ENCODE measurements around the gene THSD7A. TPM values are rescaled to one million over a fixed set of nuclear protein-coding genes. Genes with fewer than 3 reads are reported as not detected.
"Not testable (repeated sequence)": the region's sequence is repeated elsewhere in the genome, so short reads cannot be mapped to it uniquely, and the experiment has no call there.

The THSD7A gene
- polyA plus RNA-seq, 6 donors from 2014 or later, result not detected

GRCh38 chr7:11539853-11540252 lies 292.1 kb downstream of the THSD7A start:
- Mint-ChIP-seq H3K27me3 (no peaks in the 10 kb centered on the region), H3K9me3 (peaks cover 0 to 4% (median 0%) of the 10 kb centered on the region in 7 donors), H3K27ac (no peak overlapping the region), H3K4me3 (no peak overlapping the region), H3K4me1 (peaks cover 0 to 3% (median 0%) of the 10 kb centered on the region in 3 donors), H3K36me3 (no peaks in the 10 kb centered on the region)
- DNase-seq (no peak), ATAC-seq (ENCODE audit: low read depth in 2 of 2) (no peak)

- no peaks in the 10 kb centered on the region for H3K27me3 Mint-ChIP-seq
- DNase-seq (no peak), ATAC-seq (ENCODE audit: low read depth in 2 of 2) (no peak)
- H3K27ac Mint-ChIP-seq, result no peak overlapping the region
- H3K4me3 Mint-ChIP-seq, result no peak overlapping the region
- peaks cover 0 to 3% (median 0%) of the 10 kb centered on the region in 3 donors for H3K4me1 Mint-ChIP-seq
- no peaks in the 10 kb centered on the region for H3K36me3 Mint-ChIP-seq
- H3K9me3 Mint-ChIP-seq, result peaks cover 0 to 4% (median 0%) of the 10 kb centered on the region in 7 donors
Observed at GRCh38 chr7:11538751-11539299, 293.2 kb downstream of the THSD7A start.

GRCh38 chr7:11533229-11533820 lies 298.7 kb downstream of the THSD7A start:
- peaks cover 0 to 4% (median 0%) of the 10 kb centered on the region in 7 donors for H3K9me3 Mint-ChIP-seq
- H3K4me1 Mint-ChIP-seq, result no peaks in the 10 kb centered on the region
- H3K27ac Mint-ChIP-seq, result no peak overlapping the region
- H3K27me3 Mint-ChIP-seq, result no peaks in the 10 kb centered on the region
- no peak overlapping the region for H3K4me3 Mint-ChIP-seq
- H3K36me3 Mint-ChIP-seq, result no peaks in the 10 kb centered on the region
- DNase-seq, result no peak
- no peak for ATAC-seq (ENCODE audit: low read depth in 2 of 2)

DNA sequence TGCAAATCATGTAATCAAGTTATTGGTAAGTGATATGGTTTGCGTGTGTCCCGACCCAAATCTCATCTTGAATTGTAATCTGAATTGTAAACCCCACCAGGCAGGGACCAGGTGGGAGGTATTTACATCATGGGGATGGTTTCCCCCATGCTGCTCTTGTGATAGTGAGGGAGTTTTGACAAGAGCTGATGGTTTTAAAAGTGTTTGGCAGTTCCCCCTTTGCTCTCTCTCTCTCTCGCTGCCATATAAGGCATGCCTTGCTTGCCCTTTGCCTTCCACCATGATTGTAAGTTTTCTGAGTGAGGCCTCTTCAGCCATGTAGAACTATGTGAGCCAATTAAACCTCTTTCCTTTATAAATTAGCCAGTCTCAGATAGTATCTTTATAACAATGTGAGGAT lies 302.6 kb downstream of the THSD7A start:
- Mint-ChIP-seq H3K27me3 (no peaks in the 10 kb centered on the region), H3K9me3 (peaks cover 0 to 2% (median 0%) of the 10 kb centered on the region in 7 donors), H3K36me3 (no peaks in the 10 kb centered on the region), H3K4me1 (no peaks in the 10 kb centered on the region), H3K27ac (no peak overlapping the region), H3K4me3 (no peak overlapping the region)
- DNase-seq (no peak), ATAC-seq (ENCODE audit: low read depth in 2 of 2) (no peak)

DNA sequence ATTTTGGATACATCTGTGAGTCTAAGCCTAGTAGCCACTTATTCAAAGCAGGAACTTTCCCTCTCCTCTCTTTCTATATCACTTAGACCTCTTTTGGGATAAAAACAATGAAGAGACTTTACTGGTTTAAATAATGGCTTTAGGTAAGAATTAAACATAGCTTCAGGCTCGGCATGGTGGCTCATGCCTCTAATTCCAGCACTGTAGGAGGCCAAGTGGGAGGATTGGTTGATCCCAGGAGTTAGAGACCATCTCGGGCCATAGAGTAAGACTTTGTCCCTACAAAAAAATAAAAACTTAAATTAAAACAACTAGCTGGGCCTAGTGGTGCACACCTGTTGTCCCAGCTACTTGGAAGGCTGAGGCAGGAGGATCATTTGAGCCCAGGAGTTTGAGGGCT lies 304.3 kb downstream of the THSD7A start:
- no peaks in the 10 kb centered on the region for H3K27me3 Mint-ChIP-seq
- ATAC-seq (ENCODE audit: low read depth in 2 of 2), result no peak
- DNase-seq, result no peak
- no peak overlapping the region for H3K27ac Mint-ChIP-seq
- peaks cover 0 to 2% (median 0%) of the 10 kb centered on the region in 7 donors for H3K9me3 Mint-ChIP-seq
- no peaks in the 10 kb centered on the region for H3K36me3 Mint-ChIP-seq
- H3K4me3 Mint-ChIP-seq, result no peak overlapping the region
- H3K4me1 Mint-ChIP-seq, result no peaks in the 10 kb centered on the region

DNA sequence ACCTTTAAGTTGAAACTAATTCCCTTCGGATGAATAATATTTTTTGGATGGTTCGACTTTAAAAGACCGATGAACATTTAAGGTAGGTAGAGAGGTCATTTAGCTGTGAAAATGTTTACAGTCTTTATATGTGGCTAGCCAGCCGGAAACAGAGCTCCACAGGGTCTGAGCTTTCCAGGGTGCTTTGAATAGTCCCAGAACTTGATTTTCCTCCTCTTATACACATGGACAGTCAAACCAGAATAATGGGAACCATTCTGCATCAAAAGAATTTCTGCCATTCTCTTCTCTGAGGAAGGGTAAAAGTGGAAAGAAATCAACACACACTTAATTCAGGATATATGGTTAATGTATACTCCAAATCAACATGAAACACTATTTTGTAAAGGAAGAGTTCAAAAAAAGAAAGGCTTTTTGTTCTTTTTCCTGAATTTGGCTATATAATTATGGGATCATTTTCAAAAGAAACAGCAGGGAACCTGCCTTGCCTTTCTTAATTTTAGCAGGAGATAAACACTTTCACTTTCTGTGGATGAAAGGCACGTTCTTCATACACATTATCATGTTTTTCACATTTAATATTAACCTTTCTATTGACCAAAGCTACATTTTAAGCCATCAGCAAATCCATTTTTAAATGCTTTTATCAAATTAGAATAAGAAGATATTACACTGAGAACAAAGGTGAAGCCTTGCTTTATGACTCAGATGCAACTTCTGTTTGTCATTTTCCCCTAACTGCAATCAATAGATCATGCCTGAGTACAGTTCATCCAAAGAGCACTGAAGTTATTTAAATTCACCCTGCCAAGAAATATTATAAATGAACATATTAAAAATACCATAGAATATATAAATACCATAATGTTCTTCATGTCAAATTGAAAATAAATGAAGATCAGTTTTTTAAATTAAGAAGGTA lies 307.3 kb downstream of the THSD7A start:
- Mint-ChIP-seq H3K27ac (no peak overlapping the region), H3K4me3 (no peak overlapping the region), H3K27me3 (no peaks in the 10 kb centered on the region), H3K9me3 (no peaks in the 10 kb centered on the region), H3K36me3 (no peaks in the 10 kb centered on the region), H3K4me1 (no peaks in the 10 kb centered on the region)
- no peak for ATAC-seq (ENCODE audit: low read depth in 2 of 2)
- no peak for DNase-seq

- not testable (repeated sequence) for H3K4me3 Mint-ChIP-seq; DNase-seq; H3K4me1 Mint-ChIP-seq; H3K27me3 Mint-ChIP-seq; H3K9me3 Mint-ChIP-seq; ATAC-seq (ENCODE audit: low read depth in 2 of 2); H3K27ac Mint-ChIP-seq; H3K36me3 Mint-ChIP-seq
Observed at GRCh38 chr7:11521964-11522499, 310.0 kb downstream of the THSD7A start.

DNA sequence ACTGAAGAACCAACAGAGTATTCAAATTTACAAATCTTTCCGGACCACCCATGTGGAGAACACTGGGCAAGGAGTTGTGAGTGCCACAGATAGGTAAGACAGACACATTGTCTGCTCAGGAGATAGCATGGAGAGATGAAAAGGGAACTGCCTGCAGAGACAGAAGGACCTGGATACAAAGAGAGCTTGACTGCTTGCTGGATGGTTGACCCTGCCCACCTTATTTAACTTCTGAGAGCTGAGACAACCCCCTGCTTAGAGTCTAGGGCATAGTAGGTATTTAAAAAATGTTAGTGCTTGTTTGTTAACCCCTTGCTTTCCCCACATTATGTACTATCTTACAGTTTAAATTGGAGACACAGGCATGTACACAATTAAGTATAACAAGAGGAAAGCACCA lies 314.1 kb downstream of the THSD7A start:
- H3K27ac Mint-ChIP-seq, result no peak overlapping the region
- peaks cover 0 to 2% (median 0%) of the 10 kb centered on the region in 7 donors for H3K9me3 Mint-ChIP-seq
- H3K27me3 Mint-ChIP-seq, result no peaks in the 10 kb centered on the region
- H3K4me1 Mint-ChIP-seq, result no peaks in the 10 kb centered on the region
- DNase-seq (no peak), ATAC-seq (ENCODE audit: low read depth in 2 of 2) (no peak)
- H3K4me3 Mint-ChIP-seq, result no peak overlapping the region
- no peaks in the 10 kb centered on the region for H3K36me3 Mint-ChIP-seq

DNA sequence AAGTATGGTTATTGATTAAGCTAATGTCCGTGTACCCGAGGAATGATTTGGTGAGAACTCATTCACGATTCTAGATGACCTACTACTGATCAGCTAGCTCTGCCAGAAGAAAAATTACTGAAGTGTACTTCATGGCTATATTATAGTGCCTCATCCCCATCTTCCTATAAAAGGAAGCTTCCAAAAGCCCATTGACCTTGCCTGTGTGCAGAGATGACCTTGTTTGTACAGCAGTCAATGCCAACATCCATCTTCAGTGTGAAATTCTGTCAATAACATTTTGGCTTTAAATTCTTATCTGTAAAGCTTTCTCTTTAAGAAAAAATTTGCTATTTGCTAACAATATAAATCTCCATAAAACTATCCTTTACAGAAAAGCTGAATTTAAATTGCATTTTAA lies 315.7 kb downstream of the THSD7A start:
- no peak for DNase-seq
- H3K27me3 Mint-ChIP-seq, result no peaks in the 10 kb centered on the region
- H3K4me1 Mint-ChIP-seq, result no peaks in the 10 kb centered on the region
- peaks cover 0 to 4% (median 0%) of the 10 kb centered on the region in 7 donors for H3K9me3 Mint-ChIP-seq
- no peak for ATAC-seq (ENCODE audit: low read depth in 2 of 2)
- H3K36me3 Mint-ChIP-seq, result no peaks in the 10 kb centered on the region
- H3K27ac Mint-ChIP-seq, result no peak overlapping the region
- no peak overlapping the region for H3K4me3 Mint-ChIP-seq

DNA sequence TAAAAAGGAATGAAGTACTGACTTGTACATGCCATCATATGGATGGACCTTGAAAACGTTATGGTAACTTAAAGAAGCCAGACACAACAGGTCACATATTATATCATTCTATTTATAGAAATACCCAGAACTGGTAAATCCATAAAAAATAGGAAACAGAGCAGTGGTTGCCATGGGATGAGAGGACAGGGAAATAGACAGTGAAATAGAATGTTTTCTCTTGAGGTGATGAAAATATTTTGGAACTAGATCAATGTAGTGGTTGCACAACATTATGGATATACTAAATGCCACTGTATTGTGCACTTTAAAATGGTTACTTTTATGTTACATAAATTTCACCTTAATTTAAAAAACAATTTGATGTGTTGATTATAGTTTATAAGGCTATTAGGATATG lies 318.5 kb downstream of the THSD7A start:
- H3K4me1 Mint-ChIP-seq, result no peaks in the 10 kb centered on the region
- H3K4me3 Mint-ChIP-seq, result no peak overlapping the region
- H3K9me3 Mint-ChIP-seq, result peaks cover 0 to 7% (median 0%) of the 10 kb centered on the region in 7 donors
- ATAC-seq (ENCODE audit: low read depth in 2 of 2), result no peak
- no peaks in the 10 kb centered on the region for H3K27me3 Mint-ChIP-seq
- no peak for DNase-seq
- no peak overlapping the region for H3K27ac Mint-ChIP-seq
- no peaks in the 10 kb centered on the region for H3K36me3 Mint-ChIP-seq

DNA sequence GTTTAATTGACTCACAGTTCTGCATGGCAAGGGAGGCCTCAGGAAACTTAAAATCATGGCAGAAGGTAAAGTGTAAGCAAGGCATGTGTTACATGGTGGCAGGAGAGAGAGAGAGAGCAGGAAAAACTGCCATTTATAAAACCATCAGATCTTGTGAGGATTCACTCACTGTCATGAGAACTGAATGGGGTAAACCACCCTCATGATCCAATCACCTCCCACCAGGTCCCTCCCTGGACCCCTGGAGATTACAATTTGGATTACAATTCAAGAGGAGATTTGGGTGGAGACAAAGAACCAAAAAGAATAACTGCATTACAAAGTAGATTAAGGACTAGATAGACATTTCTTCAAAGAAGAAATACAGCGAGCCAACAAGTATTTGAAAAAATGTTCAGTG lies 324.1 kb downstream of the THSD7A start:
- Mint-ChIP-seq H3K4me3 (no peak overlapping the region), H3K27ac (no peak overlapping the region), H3K9me3 (peaks cover 0 to 10% (median 5%) of the 10 kb centered on the region in 7 donors), H3K36me3 (no peaks in the 10 kb centered on the region), H3K4me1 (no peaks in the 10 kb centered on the region), H3K27me3 (no peaks in the 10 kb centered on the region)
- ATAC-seq (ENCODE audit: low read depth in 2 of 2), result no peak
- no peak for DNase-seq

GRCh38 chr7:11506417-11506816 lies 325.6 kb downstream of the THSD7A start:
- H3K36me3 Mint-ChIP-seq, result no peaks in the 10 kb centered on the region

GRCh38 chr7:11505471-11505985 lies 326.5 kb downstream of the THSD7A start:
- Mint-ChIP-seq H3K4me1 (no peaks in the 10 kb centered on the region), H3K27me3 (no peaks in the 10 kb centered on the region), H3K4me3 (no peak overlapping the region), H3K9me3 (peaks cover 3 to 12% (median 7%) of the 10 kb centered on the region in 7 donors), H3K36me3 (no peaks in the 10 kb centered on the region), H3K27ac (no peak overlapping the region)
- DNase-seq (no peak), ATAC-seq (ENCODE audit: low read depth in 2 of 2) (no peak)

More at GRCh38 chr7:11506417-11506816, 325.6 kb downstream of the THSD7A start:
- Mint-ChIP-seq H3K27ac (no peak overlapping the region), H3K9me3 (peaks cover 3 to 11% (median 7%) of the 10 kb centered on the region in 7 donors), H3K27me3 (no peaks in the 10 kb centered on the region), H3K4me1 (no peaks in the 10 kb centered on the region), H3K4me3 (no peak overlapping the region)
- ATAC-seq (ENCODE audit: low read depth in 2 of 2), result no peak
- DNase-seq, result no peak
